Daoy (cell line): Measurements from ENCODE around the gene PRPF40B. TPM values are rescaled to one million over a fixed set of nuclear protein-coding genes. Genes with fewer than 3 reads are reported as not detected.
A peak's percentile ranks its signal among the peaks of the same experiment; 100 is the strongest.
"Not testable (repeated sequence)": the region's sequence is repeated elsewhere in the genome, so short reads cannot be mapped to it uniquely, and the experiment has no call there.

Experiments
- DNase-seq: peaks from one replicate; pipeline ENCODE4 v3.0.0-alpha.2; 2015; ENCODE audit warnings: low read depth
- total RNA-seq: library from RNA; depleted of rRNA; stranded (reverse); fragments of >200 nt; shearing (Covaris generic); gene quantifications from 2 replicates; pipeline ENCODE4 v1.2.3, GENCODE V29; 2014

PRPF40B gene
- total RNA-seq, 1 experiment from 2014 or later: 5.3 TPM

DNA sequence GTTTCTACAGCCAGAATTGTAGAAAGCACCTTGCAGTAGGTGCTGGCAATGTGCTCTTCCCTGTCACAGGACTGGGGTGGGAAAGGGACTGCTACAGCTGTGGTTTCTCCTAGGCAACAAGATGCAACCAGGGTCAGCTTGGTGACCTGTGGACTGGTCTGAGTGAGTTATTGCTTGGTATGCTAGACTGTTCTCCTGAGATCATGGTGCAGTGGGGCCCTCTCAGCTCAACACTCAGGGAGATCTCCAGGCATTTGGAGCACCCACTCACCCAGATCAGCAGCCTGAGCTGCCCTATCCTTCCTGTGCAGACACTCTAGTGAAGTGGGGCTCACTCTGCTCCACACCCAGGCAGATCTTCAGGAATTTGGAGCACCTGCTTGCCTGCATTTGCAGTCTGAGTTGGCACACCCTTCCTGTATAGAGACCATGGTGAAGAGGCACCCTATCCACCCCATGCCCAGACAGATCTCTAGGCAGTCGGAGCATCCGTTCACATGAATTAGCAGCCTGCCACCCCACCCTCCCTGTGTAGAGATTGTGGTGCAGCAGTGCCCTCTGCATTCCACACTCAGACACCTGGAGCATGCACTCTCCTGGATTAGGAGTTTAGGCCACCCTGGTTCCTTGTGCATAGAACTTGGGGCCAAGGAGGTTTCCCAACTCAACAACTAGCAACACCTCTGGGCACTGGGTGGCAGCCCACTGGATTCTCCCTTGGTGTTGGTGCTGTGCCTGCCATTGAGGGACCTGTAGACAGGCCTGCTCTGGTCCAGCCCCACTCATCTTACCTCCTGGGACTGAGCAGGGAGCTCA lies 14.1 kb upstream of the PRPF40B start:
- no peak for DNase-seq

DNA sequence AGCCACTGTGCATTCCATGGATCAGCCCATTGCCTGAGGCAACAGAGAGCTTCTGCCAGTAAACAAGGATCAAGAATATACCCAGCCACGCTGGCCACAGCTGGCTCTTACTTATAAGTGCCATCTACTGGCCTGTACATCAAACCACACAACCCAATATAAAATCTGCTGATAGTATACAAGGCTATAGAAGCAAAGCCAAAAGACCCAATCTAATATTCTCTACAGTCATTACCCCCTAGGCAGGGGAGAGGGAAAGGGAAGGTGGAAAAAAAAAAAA lies 13.5 kb upstream of the PRPF40B start:
- DNase-seq: no peak

DNA sequence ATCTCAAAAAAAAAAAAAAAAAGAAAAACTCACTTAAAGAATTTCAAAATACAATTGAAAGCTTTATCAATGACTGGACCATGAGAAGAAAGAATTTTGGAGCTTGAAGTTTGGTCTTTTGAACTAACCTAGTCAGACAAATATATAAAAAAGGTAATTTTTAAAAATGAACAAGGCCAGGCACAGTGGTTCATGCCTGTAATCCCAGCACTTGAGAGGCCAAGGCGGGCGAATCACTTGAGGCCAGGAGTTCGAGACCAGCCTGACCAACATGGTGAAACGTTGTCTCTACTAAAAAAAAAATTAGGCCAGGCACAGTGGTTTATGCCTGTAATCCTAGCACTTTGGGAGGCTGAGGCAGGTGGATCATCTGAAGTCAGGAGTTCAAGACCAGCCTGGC lies 12.6 kb upstream of the PRPF40B start:
- not testable (repeated sequence) for DNase-seq

DNA sequence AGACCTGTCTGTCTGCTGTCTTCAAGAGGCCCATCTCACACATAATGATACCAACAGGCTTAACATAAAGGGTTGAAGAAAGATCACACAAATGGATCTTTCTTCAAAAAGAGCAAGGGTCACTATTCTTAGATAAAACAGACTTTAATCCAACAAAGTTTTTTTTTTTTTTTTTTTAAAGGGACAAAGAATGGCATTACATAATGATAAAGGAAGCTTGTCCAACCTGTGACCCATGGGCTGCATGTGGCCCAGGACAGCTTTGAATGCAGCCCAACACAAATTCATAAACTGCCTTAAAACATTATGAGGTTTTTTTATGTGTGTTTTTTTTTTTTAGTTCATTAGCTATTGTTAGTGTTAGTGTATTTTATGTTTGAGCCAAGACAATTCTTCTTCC lies 11.2 kb upstream of the PRPF40B start:
- DNase-seq: no peak

DNA sequence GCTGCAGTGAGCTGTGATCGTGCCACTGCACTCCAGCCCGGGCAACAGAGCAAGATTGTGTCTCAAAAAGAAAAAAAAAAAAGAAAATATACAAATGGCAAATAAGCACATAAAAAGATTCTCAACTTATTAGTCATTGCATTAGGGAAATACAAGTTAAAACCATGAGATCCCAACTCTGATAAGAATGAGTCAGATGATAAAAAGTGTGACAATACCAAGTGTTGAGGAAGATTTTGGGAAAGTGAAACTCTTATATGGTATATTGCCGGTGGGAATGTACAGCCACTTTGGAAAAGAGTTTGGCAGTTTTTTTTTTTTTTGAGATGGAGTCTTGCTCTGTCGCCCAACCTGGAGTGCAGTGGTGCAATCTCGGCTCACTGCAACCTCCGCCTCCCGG lies 7.6 kb upstream of the PRPF40B start:
- no peak for DNase-seq

DNA sequence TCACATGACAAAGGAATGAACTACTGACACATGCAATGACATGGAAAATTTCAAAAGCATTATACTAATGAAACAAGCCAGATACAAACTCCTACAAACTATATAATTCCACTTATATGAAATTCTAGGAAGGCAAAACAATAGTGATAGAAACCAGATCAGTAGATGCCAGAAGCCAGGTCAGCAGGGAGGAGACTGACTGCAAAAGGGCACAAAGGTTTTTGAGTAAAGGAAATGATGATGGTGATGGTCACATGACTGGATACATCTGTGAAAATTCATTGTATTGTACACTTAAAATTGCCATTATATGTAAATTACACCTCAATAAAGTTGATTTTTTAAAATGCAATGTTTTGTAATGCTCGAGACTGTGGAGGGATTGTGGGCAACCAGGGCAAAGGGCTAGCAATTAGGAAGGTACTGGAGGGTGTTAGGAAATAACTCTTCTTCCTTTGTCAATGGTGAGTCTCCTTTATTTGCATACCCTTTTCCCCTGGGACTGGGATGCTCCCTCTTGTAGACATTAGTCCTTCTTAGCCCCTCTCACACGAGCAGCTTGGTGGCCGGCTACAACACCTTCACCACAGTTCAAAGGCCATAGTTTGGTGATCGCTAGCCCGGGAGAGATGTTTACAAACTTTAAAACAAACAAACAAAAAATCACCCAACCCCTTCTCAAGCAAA lies 6.7 kb upstream of the PRPF40B start:
- no peak for DNase-seq

DNA sequence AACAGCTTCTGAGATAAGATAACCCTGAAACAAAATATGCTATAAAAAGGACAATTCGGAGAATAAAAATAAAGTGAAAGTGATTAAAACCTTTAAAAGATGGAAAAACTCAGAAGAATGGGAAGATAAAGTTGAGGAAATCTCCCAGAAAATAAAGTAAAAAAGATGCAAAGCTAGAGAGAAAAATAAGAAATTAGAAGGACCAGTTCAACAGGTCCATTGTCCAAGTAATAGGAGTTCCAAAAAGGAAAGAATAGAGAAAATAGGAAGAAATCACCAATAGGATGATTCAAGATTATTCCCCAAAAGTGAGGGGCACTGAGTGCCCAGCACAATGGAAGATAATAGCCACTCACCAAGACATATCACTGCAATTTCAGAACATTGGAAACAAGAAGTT lies 4.8 kb upstream of the PRPF40B start:
- no peak for DNase-seq

DNA sequence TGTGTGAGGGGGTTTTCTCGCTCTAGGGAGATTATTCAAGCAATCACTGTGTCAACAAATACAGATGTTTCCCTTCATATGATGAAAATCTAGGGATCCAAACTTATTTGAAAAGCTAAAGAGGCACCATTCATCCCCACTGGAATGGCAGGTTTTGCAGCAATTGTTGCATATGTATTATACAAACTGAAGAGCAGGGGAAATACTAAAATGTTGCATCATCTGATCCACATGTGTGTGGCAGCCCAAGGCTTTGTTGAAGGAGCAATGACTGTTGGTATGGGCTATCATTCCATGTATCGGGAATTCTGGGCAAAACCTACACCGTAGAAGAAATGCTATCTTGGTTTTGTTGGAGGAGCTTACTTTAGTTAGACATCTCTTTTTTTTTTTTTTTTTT lies 4.1 kb upstream of the PRPF40B start:
- DNase-seq: no peak

DNA sequence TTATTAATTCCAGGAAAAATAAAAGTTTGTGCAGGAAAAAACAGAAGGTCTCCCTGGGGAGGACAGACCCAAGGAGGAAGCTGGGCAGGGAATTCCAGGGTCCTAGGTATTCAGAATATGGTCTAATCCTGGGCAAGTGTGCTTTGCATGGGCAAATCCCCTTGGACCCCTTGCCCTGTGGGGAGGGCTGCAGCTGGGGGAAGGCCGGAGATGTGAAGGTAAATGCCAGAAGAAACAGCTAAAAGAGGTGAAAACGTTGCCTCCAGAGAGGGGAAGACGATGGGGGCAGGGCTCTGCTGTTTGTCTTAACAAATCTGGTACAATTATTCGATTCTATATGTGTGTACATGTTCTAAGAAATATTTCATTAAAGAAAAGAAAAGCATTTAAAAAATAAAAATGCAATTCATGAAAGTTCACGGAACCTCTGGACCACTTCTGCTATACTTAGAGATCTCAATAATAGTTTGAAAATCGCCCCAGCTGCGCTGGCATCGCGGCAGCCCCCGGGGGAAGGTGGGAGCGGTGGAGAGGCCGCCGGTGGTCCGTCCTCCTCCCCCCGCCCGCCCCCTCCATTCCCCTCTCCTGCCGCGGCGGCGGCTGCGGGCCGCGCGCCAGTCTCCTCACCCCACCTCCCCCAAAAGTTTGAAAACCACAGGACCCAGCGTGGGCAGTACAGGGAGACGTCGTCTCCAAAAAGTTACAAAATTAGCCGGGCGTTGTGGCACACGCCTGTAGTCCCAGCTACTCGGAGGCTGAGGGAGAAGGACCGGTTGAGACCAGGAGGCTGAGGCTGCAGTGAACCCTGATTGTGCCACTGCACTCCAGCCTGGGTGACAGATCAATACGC lies 1.5 kb upstream of the PRPF40B start:
- DNase-seq: no peak

DNA sequence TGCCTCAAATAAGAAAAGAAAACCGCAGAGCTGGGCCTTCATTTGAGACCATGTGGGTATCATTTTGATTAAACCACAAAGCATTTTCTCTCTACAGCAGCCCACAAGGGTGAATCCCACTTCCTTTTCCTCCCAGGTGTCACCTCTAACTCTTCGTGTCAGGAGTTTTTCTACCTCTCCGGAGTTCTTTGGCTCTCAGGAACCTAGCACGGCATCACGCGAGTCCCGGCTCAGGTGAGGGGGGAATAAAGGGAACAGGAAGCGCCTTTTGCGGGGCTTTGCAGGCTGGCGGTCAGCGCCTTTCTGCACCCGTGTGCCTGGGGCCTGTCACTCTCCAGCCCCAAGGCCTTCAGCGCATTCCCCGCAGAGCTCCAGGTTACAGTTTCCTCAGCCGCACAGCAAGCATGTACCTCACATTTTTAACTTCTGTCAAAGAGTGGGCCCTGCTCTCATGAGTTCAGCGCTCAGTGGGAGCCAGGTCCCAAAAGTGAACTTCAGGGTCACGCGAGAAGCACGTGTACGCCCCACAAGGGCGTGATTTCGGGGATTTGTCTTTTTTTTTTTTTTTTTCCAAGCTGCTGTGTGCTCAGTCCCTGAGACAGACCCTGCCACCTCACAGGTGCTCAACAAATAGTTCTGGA lies 740 bp upstream of the PRPF40B start:
- DNase-seq: peak; percentile 25

DNA sequence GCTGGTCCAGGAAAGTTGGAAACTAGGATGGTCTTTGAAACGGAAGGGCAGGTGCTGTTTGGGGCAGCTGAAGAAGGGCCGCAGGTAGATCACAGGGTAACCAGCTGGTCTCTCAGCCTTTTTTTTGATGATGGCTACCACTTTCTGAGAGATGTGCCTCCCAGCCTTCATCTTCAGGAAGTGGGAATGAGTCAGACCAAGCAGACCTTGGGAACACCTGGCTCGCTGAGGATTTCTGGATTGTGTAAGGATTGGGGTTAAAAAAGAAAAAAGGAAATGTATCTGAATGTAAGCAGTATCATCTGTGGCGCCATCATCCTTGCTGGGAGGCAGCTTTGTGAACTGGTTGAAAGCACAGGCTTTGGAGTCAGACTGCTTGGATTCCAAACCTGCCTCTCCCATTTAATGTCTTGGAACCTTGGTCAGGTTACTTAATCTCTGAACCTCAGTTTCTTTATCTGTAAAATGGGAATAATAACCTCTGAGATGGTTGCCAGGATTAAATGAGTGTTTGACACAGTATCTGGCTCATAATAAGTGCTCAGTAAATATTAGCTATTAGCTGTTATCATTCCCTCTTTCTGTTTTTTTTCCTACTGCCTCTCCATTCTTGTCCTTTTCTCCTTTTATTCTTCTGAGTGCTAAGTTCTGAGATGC lies 1.7 kb downstream of the PRPF40B start:
- DNase-seq: peak; percentile 71

DNA sequence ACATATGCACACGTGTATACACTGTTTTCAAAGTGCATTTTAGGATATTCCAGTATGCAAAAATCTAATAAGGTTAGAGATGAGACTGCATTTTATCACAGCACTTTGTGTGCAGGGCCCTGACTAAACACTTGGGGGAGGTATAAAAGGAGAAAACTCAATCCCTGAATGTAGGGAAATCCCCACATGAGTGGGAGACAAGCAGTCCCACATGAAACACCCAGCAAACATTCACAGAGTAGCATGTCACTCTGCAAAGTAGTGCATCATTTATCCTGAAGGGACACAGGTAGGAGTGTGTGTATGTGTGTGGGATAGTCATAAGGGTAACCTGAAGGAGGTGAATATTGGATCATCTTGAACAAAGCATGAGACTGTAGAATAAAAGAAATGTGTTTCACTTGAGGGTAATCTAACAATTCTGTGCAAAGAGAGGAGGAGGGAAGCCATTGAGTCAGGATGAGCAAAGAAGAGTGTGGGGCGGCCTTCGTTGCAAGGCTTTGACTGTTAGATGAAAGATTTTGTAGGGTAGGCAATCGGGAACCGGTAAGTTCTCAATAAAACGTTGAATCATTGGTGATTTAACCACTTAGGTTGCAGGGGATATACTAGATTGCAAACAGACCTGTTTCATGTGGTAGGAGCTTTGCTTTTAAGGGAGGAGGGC lies 2.9 kb downstream of the PRPF40B start:
- DNase-seq: peak; percentile 40

DNA sequence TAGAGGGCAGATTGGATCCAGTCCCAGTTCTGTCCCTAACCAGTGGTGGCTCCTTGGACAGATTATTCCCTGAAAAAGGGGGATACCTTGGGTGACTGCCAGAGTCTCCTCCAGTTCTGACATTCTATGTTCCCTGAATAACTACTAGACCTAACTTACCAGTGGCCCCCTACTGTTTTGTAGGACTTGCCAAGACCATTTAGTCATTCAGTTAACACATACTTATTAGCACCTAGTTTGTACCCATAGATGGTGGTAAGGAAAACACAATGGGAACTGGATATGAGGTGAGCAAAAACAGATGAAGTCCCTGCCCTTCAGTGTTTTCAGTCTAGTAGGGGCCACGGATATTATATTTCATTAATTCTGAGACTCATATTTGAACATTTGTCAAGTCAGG lies 3.5 kb downstream of the PRPF40B start:
- DNase-seq: no peak

DNA sequence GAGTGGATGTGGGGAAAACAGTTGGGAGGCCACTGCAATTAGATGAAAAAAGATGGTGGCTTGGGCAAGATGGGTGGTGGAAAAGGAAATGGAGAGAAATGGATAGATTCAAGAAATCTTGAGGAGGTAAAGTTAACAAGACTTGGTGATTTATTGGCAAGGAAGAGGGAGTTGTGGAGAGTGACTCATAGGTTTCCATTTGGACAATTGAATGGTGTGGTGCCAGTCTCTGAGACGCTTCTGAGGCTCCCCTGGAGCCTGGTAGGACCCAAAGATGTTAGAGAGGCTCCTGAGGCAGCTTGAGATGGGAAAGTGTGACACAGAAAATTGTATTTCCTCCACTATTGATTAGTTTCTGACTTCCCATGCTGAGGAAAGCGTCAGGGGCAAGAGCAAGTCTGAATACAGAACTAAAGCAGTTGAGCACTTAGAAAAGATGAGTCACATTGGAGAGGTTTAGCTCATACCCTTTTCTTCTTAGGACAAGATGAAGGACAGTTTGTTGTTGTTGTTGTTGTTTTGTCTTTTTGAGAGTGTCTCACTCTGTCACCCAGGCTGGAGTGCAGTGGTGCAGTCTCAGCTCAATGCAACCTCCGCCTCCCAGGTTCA lies 4.5 kb downstream of the PRPF40B start:
- peak; percentile 68 for DNase-seq

DNA sequence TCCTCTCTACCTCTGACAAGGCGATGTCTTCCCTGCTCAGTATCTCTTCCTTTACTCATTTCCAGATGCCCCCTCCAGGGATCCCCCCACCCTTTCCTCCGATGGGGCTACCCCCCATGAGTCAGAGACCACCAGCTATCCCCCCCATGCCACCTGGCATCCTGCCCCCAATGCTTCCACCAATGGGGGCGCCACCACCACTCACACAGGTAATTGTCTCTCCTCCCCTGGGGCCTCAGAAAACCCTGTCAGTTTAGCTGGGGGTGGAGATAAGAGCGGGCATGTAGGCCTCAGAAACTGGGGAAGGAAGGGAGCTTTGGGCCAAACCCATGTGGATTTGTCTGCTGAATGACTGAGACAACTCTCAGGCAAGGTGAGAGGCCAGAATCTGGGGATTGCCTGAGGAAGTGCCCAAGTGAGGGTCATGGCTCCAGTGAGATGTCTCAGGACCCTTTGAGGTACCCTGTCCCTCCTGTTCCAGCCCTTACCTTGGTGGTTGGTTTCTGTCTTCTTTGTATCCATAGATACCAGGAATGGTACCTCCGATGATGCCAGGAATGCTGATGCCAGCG lies 8.1 kb downstream of the PRPF40B start:
- no peak for DNase-seq

DNA sequence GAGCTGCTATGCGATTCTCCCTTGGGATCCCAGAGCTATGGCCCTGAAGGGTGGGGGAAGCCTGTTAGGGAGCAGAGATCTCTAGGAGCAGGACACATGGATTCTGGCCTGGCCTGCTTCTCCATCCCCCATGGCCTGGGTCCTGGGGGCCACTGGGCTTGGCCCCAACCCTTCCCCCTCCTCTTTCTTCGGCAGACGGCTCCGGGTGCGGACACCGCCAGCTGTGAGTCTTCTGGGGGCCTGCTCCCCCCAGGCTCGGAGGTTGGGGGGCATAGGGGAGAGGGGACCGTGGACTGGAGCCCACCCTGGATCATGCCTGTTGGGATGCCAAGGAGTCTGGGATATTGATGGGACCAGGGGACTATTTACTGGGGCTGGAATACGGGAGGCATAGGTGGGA lies 9.0 kb downstream of the PRPF40B start:
- no peak for DNase-seq

DNA sequence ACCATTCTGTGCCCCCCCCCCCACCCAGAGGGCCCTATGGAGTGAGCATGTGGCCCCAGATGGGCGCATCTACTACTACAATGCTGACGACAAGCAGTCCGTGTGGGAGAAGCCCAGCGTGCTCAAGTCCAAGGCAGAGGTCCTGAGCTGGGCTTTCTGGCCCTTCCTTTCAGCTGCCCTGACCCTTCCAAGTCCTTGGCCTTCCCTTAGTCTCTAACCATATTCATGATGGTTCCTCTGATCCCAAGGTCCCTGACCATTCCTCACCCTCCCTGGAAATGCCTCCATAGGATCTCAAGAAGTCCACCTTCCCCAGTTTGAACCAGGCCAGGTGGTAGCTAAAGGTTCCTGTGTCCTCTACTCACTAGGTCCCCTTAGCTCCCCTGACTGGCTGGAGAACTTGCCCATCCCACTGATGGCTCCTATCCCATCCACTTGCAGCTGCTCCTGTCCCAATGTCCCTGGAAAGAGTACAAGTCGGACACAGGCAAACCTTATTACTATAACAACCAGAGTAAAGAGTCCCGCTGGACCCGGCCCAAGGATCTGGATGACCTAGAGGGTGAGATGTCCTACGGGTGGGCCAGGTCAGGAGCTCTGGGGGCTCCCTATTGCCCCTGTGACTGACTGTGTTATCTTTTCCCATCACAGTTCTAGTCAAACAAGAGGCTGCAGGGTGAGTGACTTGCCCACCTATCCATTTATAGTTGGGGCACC lies 9.8 kb downstream of the PRPF40B start:
- DNase-seq: no peak

DNA sequence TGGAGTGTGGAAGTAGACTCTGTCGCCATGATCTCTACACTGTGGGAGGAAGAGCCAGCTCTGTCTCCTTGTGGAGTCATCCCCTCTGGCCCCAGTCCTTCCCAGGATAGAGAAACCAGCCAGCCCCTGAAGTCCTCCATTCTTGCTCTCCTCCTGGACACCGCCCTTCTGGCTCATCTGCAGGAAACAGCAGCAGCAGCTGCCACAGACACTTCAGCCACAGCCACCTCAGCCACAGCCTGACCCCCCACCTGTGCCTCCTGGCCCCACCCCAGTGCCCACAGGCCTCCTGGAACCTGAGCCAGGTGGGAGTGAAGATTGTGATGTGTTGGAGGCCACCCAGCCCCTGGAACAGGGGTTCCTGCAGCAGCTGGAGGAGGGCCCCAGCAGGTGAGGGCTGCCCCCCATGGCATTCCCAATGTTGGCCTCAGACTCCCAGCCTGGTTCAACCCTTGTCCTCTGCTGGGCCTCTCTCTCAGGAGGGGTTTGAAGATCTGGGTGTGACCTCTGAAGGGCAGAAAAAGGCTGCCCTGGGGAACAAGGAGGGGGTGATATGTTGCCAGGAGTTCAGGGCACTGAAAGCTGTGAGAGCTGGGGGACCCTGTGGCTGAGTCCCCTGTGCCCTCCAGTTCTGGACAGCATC lies 10.5 kb downstream of the PRPF40B start:
- DNase-seq: no peak

DNA sequence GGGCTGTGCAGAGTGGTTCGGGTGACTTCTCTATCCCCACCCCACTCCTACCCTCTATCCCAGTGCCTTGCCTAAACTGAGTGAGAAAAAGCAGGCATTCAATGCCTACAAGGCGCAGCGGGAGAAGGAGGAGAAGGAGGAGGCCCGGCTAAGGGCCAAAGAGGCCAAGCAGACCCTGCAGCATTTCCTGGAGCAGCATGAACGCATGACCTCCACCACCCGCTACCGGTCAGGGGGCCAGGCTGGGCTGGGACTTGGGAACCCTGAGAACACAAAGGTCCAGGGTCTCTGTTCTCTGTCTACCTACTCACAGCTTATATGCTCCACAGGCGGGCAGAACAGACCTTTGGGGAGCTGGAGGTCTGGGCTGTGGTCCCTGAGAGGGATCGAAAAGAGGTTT lies 11.7 kb downstream of the PRPF40B start:
- DNase-seq: no peak
